Neural cell (in vitro differentiated cells): ENCODE measurements around the gene ITGA11. TPM values are rescaled to one million over a fixed set of nuclear protein-coding genes. Genes with fewer than 3 reads are reported as not detected.

Experiments
- H2AFZ ChIP-seq: fragments of 200-600, 300-800 bp; sonication (generic), shearing (Covaris generic); 2 replicates; pipeline ENCODE4 v1.6.0; 2014; ENCODE audit warnings: low read depth, mild to moderate bottlenecking, antibody characterized with exemption, low read length, moderate library complexity
- H3F3A ChIP-seq: fragments of 200-600 bp; shearing (Covaris generic); 2 replicates; pipeline ENCODE4 v1.6.1; 2016; ENCODE audit warnings: mild to moderate bottlenecking, moderate library complexity, mixed read lengths, antibody characterized with exemption, low read length; ENCODE audit not compliant: insufficient read depth, poor library complexity, severe bottlenecking
- H3K27ac ChIP-seq: fragments of 200-600, 300-800 bp; sonication (generic), shearing (Covaris generic); 2 replicates; pipeline ENCODE4 v1.5.1; 2014; ENCODE audit warnings: mild to moderate bottlenecking, low read length, moderate library complexity
- H3K27me3 ChIP-seq: fragments of 300-800, 200-600 bp; sonication (generic), shearing (Covaris generic); 2 replicates; pipeline ENCODE4 v1.6.0; 2014; ENCODE audit warnings: mild to moderate bottlenecking, low read depth, low read length, moderate library complexity; ENCODE audit not compliant: insufficient read depth
- H3K36me3 ChIP-seq: fragments of 300-800, 200-600 bp; sonication (generic), shearing (Covaris generic); 2 replicates; pipeline ENCODE4 v1.5.1; 2014; ENCODE audit warnings: mild to moderate bottlenecking, antibody characterized with exemption, low read length, moderate library complexity; ENCODE audit not compliant: insufficient read depth
- H3K4me2 ChIP-seq: fragments of 300-800, 200-600 bp; sonication (generic), shearing (Covaris generic); 2 replicates; pipeline ENCODE4 v1.6.0; 2014; ENCODE audit warnings: mild to moderate bottlenecking, low read length
- H3K4me3 ChIP-seq: fragments of 300-800, 200-600 bp; sonication (generic), shearing (Covaris generic); 2 replicates; pipeline ENCODE4 v1.5.1; 2014; ENCODE audit warnings: mild to moderate bottlenecking, low read length, moderate library complexity
- H3K79me2 ChIP-seq: fragments of 200-600 bp; shearing (Covaris generic); replicated peaks from 2 replicates; pipeline ENCODE4 v1.6.0; 2014; ENCODE audit warnings: mild to moderate bottlenecking, low read length, moderate library complexity; ENCODE audit not compliant: insufficient read depth
- H3K9ac ChIP-seq: fragments of 300-800, 200-600 bp; sonication (generic), shearing (Covaris generic); 2 replicates; pipeline ENCODE4 v1.6.1; 2016; ENCODE audit warnings: mild to moderate bottlenecking, low read length, mixed read lengths
- H3K9me2 ChIP-seq: fragments of 200-600 bp; shearing (Covaris generic); 2 replicates; pipeline ENCODE4 v1.6.1; 2016; ENCODE audit warnings: mild to moderate bottlenecking, low read length, mixed read lengths; ENCODE audit not compliant: insufficient read depth
- H3K9me3 ChIP-seq: fragments of 200-600, 300-800 bp; sonication (generic), shearing (Covaris generic); 2 replicates; pipeline ENCODE4 v1.6.1; 2016; ENCODE audit warnings: mild to moderate bottlenecking, mixed run types, low read length, moderate library complexity, mixed read lengths
- H4K20me1 ChIP-seq: fragments of 200-600 bp; shearing (Covaris generic); 2 replicates; pipeline ENCODE4 v1.6.1; 2016; ENCODE audit warnings: mild to moderate bottlenecking, mixed run types; ENCODE audit not compliant: insufficient read depth
- EP300 ChIP-seq: fragments of 450-650 bp; conservative IDR thresholded peaks from 2 replicates; pipeline ENCODE4 v1.6.1; 2014; ENCODE audit warnings: antibody characterized with exemption, mild to moderate bottlenecking, moderate library complexity; ENCODE audit not compliant: poor library complexity, severe bottlenecking
- EZH2 ChIP-seq: fragments of 200-600, 300-800 bp; shearing (Covaris generic), sonication (generic); IDR thresholded peaks from 2 replicates; pipeline ENCODE4 v1.6.1; 2014; ENCODE audit warnings: antibody characterized with exemption, low read length, borderline replicate concordance, mild to moderate bottlenecking; ENCODE audit not compliant: insufficient read depth, poor library complexity, severe bottlenecking
- MXI1 ChIP-seq: fragments of 450-650 bp; conservative IDR thresholded peaks from 2 replicates; pipeline ENCODE4 v1.6.1; 2014; ENCODE audit warnings: antibody characterized with exemption, mild to moderate bottlenecking; ENCODE audit not compliant: poor library complexity, severe bottlenecking
- POLR2AphosphoS5 ChIP-seq: IDR thresholded peaks from 2 replicates; pipeline ENCODE4 v1.6.1; 2012
- RAD21 ChIP-seq: fragments of 450-650 bp; conservative IDR thresholded peaks from 2 replicates; pipeline ENCODE4 v1.6.1; 2014; ENCODE audit warnings: antibody characterized with exemption, mild to moderate bottlenecking, moderate library complexity
- SMC3 ChIP-seq: fragments of 450-650 bp; conservative IDR thresholded peaks from 2 replicates; pipeline ENCODE4 v1.6.1; 2014; ENCODE audit warnings: antibody characterized with exemption, mild to moderate bottlenecking, moderate library complexity; ENCODE audit not compliant: poor library complexity
- TAF1 ChIP-seq: IDR thresholded peaks from 2 replicates; pipeline ENCODE4 v1.6.1; 2012; ENCODE audit warnings: low read depth
- polyA plus RNA-seq: library from polyadenylated mRNA; depleted of rRNA; stranded (reverse); fragments of >200 nt; gene quantifications from 2 replicates; pipeline ENCODE4 v1.2.3, GENCODE V29; 2014
- TF ChIP-seq, protein P1 (sequence below): fragments of 450-650 bp; IDR thresholded peaks from 2 replicates; pipeline ENCODE4 v1.5.1; 2014; ENCODE audit warnings: antibody characterized with exemption, mild to moderate bottlenecking, moderate library complexity; ENCODE audit not compliant: poor library complexity, severe bottlenecking
- TF ChIP-seq, protein P2 (sequence below): IDR thresholded peaks from 2 replicates; pipeline ENCODE4 v1.6.1; 2012; ENCODE audit warnings: borderline replicate concordance

Gene ITGA11
- polyA plus RNA-seq, 1 donor from 2014 or later: not detected

DNA sequence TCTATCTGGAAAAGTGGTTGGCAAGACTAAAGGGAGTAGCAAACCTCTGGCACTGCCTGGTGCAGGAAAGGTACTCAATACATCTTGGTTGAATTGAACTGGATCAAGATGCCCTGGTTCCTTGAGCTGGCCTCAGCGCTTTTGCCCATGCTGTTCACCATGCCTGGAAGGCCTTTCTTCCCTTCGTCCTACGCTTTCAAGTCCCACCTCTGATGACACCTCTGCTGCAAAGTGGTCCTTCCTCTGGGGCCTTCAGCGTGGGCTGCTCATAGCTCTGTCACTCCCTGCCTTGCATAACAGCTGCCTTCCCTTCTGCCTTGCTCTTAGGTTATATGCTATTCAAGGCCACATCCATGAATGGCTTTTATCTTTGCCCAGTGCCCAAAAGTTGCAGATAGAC, 23.0 kb downstream of the ITGA11 start:
- H3K9ac ChIP-seq: no peak overlapping the region
- no peaks in the 10 kb centered on the region for H3K9me3 ChIP-seq
- H4K20me1 ChIP-seq: no peaks in the 10 kb centered on the region
- no peaks in the 10 kb centered on the region for H3K27me3 ChIP-seq
- H3F3A ChIP-seq: no peaks in the 10 kb centered on the region
- no peak overlapping the region for H3K4me3 ChIP-seq
- H2AFZ ChIP-seq: no peak overlapping the region
- H3K27ac ChIP-seq: no peak overlapping the region
- TF ChIP-seq EP300 (no peak), RAD21 (no peak), MXI1 (no peak), TAF1 (no peak)
- no peak overlapping the region for H3K4me2 ChIP-seq
- no peaks in the 10 kb centered on the region for H3K79me2 ChIP-seq
- no peaks in the 10 kb centered on the region for H3K36me3 ChIP-seq
- no peaks in the 10 kb centered on the region for H3K9me2 ChIP-seq

DNA sequence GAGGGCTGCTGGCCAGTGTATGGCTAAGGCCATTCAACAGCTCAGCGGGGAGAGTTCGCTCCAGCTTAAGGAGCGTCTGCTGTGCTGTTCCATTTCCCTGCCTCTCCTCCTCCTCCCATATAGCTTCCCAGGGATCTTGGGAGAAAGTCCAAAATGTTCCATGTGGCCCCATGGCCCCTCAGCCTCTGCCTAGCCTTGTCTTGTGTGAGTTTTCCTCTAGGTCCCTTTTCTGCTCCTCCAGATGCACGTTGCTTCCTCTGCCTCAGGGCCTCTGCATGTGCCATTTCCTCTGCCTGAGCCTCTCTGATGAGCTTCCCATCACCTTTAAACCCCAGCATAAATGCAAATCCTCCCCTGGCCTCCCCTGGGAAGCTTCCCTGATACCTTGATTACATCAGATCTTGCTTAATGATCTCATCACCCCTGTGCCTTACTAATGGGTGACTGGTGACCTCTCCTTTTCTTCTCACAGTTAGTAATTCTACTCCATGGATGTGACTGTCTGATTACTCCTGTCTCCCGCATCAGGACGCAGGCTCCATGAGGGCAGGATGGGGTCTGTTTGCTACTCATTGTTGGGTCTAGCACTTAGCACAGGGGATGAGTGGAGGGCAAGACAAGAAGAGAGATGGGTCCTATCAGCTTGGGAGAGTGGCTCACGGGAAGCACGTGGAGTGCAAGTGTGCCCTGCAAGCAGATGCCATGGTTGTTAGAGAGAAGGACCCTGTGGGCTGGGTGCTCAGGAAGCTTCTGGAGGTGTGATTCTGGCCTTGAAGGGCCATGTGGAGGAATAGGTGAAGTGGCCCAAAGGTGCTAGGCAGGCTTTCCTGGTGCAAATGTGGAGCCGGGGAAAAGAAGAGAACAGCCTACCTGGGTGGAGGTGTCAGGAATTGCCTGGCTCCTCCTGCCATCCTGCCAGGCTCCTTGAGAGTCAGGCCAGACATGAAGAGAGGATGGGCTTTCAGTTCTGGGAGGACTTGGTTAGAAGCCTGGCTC, 23.8 kb downstream of the ITGA11 start:
- no peaks in the 10 kb centered on the region for H3K27me3 ChIP-seq
- H3K4me2 ChIP-seq: no peak overlapping the region
- no peak overlapping the region for H3K27ac ChIP-seq
- no peaks in the 10 kb centered on the region for H4K20me1 ChIP-seq
- no peaks in the 10 kb centered on the region for H3K36me3 ChIP-seq
- H3K9me2 ChIP-seq: no peaks in the 10 kb centered on the region
- no peak for TF ChIP-seq MXI1
- no peak for TF ChIP-seq TAF1
- TF ChIP-seq, protein P1, sequence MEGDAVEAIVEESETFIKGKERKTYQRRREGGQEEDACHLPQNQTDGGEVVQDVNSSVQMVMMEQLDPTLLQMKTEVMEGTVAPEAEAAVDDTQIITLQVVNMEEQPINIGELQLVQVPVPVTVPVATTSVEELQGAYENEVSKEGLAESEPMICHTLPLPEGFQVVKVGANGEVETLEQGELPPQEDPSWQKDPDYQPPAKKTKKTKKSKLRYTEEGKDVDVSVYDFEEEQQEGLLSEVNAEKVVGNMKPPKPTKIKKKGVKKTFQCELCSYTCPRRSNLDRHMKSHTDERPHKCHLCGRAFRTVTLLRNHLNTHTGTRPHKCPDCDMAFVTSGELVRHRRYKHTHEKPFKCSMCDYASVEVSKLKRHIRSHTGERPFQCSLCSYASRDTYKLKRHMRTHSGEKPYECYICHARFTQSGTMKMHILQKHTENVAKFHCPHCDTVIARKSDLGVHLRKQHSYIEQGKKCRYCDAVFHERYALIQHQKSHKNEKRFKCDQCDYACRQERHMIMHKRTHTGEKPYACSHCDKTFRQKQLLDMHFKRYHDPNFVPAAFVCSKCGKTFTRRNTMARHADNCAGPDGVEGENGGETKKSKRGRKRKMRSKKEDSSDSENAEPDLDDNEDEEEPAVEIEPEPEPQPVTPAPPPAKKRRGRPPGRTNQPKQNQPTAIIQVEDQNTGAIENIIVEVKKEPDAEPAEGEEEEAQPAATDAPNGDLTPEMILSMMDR: no peak
- TF ChIP-seq EP300: no peak
- TF ChIP-seq RAD21: no peak
- TF ChIP-seq SMC3: no peak
- TF ChIP-seq, protein P2, sequence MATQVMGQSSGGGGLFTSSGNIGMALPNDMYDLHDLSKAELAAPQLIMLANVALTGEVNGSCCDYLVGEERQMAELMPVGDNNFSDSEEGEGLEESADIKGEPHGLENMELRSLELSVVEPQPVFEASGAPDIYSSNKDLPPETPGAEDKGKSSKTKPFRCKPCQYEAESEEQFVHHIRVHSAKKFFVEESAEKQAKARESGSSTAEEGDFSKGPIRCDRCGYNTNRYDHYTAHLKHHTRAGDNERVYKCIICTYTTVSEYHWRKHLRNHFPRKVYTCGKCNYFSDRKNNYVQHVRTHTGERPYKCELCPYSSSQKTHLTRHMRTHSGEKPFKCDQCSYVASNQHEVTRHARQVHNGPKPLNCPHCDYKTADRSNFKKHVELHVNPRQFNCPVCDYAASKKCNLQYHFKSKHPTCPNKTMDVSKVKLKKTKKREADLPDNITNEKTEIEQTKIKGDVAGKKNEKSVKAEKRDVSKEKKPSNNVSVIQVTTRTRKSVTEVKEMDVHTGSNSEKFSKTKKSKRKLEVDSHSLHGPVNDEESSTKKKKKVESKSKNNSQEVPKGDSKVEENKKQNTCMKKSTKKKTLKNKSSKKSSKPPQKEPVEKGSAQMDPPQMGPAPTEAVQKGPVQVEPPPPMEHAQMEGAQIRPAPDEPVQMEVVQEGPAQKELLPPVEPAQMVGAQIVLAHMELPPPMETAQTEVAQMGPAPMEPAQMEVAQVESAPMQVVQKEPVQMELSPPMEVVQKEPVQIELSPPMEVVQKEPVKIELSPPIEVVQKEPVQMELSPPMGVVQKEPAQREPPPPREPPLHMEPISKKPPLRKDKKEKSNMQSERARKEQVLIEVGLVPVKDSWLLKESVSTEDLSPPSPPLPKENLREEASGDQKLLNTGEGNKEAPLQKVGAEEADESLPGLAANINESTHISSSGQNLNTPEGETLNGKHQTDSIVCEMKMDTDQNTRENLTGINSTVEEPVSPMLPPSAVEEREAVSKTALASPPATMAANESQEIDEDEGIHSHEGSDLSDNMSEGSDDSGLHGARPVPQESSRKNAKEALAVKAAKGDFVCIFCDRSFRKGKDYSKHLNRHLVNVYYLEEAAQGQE: no peak
- TF ChIP-seq POLR2AphosphoS5: no peak
- no peak for TF ChIP-seq EZH2
- no peaks in the 10 kb centered on the region for H3K9me3 ChIP-seq
- H3K79me2 ChIP-seq: no peaks in the 10 kb centered on the region
- no peak overlapping the region for H3K4me3 ChIP-seq
- H3K9ac ChIP-seq: no peak overlapping the region
- H3F3A ChIP-seq: no peaks in the 10 kb centered on the region
- H2AFZ ChIP-seq: no peak overlapping the region
